HG02973 (cell line): Measurements from ENCODE around the gene CNST.
"Not testable (repeated sequence)": the region's sequence is repeated elsewhere in the genome, so short reads cannot be mapped to it uniquely, and the experiment has no call there.

Experiments
- ATAC-seq: cut with Tn5 transposase; IDR thresholded peaks from one replicate; pipeline ENCODE4 v1.9.1; 2021; ENCODE audit warnings: moderate library complexity; ENCODE audit not compliant: unreplicated experiment

Gene CNST

GRCh38 chr1:246698466-246699094, 132.3 kb downstream of the CNST start:
- no peak for ATAC-seq

DNA sequence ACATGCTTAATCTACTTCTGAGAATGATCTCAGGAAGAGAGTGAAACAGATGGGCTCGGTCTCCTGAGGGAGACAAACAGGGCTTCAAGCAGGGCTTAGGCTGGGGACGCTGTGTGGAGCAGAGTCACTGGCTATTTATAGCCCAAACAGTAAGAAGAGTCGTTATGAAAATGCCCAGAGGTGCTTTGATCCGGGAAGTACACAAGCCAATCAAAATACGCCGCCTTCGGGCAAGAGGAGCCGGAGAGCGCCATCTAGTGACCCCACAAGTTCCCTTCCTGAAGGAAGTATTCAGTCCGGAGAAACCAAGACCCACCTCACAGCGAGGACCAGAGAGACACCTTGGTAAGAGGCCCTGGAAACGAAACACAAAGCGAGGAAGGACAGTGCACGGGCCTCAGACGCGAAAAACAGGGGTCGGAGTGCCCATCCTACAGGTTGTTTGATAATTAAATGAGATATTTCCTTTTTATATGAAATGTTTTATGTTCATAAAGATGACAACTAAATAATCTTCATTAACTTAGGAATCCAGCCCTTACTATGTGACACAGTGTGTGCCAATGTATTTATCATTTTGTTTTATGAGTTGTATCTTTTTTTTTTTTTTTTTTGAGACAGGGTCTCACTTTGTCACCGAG, 133.0 kb downstream of the CNST start:
- peak; percentile 97 for ATAC-seq

GRCh38 chr1:246703581-246703980, 137.3 kb downstream of the CNST start:
- ATAC-seq = no peak

DNA sequence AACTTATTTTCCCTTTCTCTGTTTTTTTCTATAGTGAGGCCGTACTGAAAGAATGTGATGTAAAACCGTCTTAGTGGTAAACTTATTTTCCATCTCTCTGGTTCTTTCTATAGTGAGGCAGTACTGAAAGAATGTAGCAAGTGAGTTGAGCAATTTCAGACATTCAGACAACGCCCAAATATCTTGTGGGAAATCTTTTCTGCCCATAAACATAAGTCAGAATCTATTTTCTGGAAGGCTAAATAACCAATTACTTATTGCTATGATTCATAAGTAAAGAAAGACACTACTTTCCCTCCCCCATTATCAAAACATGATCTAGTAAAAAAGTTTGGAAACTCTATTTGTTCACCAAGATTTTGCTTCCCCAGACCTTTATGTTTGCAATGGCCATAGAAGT, 139.1 kb downstream of the CNST start:
- no peak for ATAC-seq

DNA sequence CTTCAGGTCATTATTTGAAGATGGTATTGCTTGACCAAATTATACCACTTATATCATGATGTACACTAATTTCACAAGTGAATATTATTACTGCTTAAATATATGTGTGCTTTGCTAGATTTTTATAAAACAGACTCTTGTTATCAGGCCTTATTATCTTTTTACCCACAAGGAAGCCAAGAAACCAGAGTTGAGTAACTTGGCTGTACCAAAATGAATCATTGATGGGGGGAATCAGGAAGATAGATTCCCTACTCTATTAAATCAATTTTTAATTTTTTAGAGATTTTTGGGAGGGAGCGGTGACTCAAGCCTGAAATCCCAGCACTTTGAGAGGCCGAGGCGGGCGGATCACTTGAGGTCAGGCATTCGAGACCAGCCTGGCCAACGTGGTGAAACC, 141.9 kb downstream of the CNST start:
- no peak for ATAC-seq

GRCh38 chr1:246709196-246709595, 142.9 kb downstream of the CNST start:
- no peak for ATAC-seq

GRCh38 chr1:246709835-246710234, 143.6 kb downstream of the CNST start:
- no peak for ATAC-seq

DNA sequence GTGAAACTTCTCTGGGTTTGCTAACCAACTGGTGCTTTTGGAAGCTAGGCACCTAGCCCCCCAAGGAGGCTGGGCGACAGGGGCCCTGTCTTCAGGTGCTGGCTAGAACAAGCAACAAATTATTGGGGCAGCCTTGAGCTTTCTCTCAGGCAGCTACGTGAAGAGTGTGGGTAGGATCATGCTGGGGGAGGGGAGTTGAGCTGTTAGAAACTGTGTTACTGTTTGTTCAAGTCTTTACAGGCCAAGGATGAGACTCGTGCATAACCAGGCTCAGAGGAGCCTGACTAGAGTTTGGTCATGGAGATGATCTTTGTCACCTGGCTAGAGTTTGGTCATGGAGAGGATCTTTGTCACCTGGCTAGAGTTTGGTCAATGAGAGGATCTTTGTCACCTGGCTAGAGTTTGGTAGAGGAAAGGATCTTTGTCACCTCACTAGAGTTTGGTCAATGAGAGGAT, 145.3 kb downstream of the CNST start:
- ATAC-seq = no peak

DNA sequence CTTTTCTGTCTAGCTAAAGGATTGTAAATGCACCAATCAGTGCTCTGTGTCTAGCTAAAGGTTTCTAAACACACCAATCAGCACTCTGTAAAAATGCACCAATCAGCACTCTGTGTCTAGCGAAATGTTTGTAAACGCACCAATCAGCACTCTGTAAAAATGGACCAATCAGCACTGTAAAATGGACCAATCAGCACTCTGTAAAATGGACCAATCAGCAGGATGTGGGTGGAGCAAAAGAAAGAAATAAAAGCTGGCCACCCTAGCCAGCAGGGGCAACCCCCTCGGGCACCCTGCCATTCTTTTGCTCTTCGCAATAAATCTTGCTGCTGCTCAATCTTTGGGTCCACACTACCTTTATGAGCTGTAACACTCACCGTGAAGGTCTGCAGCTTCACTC, 146.2 kb downstream of the CNST start:
- not testable (repeated sequence) for ATAC-seq
